ENCODE measurements around the gene SPIRE2.
A peak's percentile ranks its signal among the peaks of the same experiment; 100 is the strongest.
"Not testable (repeated sequence)": the region's sequence is repeated elsewhere in the genome, so short reads cannot be mapped to it uniquely, and the experiment has no call there.

Gene SPIRE2

DNA sequence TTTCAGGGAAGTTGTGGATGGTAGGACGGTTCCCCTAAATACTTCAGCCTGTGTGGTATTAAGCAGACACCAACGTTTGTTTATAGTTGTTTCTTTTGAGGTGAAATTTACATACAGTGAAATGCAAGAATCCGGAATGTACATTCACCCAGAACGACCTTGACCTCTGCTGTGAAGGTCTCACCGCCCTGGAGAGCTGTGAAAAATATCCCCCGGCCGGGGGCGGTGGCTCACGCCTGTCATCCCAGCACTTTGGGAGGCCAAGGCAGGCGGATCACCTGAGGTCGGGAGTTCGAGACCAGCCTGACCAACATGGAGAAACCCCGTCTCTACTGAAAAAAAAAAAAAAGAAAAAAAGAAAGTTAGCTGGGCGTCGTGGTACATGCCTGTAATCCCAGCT, 8.2 kb downstream of the SPIRE2 start:
- DNase-seq (ENCODE audit: low read depth in 1 of 2, low spot score in 1 of 2): not testable (repeated sequence)

- no peak for DNase-seq (ENCODE audit: low read depth in 1 of 2, low spot score in 1 of 2)
These were observed 8.8 kb downstream of the SPIRE2 start for GRCh38 chr16:89837014-89837546.

DNA sequence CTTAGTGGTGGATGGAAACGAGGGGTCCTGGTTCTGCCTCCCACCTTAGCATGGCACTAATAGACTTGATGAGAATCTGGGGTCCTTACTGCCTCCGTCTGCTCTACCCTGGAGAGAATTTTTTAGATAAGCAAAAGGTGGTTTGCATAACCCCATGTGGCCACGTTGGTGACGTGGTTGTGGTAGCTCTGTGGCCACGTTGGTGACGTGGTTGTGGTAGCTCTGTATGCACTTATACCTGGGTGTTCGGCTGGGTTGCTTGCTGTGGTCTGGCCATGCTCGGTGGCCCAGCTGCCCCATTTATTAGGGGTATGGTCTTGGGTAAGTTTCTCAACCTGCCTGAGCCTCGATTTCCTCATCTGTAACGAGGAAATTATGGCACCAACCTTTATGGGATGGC, 13.0 kb downstream of the SPIRE2 start:
- no peak for DNase-seq (ENCODE audit: low read depth in 1 of 2, low spot score in 1 of 2)

DNA sequence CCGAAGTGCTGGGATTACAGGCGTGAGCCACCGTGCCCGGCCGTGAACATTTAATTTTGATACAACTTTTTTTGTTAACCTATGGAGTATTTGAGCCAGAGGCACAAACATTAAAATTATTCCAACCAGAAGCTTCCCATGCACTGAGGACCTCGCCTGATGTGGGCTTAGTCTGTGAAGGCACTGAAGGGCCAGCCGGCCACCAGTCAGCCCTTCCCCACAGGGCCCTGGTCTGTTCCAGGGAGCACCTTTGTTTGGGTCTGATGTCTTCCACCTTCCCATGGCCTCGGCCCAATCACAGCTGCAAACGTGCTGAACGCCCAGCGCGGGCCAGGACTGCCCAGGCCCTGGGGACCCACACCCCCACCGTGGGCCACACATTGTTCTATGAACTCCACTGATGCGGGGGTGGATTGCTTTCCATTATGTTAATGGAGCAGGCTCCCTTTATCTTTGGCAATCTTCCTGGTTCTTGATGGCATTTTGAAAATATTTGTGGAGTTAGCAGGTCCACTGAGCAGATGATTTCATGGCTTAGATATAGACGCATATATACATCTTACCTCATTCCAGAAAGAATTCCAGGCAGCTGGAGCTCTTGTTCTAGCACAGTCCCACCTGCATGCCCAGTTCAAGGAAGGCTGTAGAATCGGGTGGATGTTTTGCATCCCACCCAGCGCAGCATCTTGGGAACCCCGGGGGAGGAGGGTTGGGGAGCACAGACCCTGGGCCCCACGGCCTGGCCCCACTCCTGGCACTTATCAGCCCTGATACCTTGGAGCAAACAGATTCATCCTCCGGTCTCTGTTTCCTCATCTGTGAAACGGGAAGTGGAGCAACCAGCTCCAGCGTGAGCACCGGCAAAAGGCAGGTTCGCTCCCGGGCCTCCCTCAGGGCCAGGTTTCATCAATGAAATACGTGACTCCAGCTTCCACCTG, 14.5 kb downstream of the SPIRE2 start:
- no peak for DNase-seq (ENCODE audit: low read depth in 1 of 2, low spot score in 1 of 2)

DNA sequence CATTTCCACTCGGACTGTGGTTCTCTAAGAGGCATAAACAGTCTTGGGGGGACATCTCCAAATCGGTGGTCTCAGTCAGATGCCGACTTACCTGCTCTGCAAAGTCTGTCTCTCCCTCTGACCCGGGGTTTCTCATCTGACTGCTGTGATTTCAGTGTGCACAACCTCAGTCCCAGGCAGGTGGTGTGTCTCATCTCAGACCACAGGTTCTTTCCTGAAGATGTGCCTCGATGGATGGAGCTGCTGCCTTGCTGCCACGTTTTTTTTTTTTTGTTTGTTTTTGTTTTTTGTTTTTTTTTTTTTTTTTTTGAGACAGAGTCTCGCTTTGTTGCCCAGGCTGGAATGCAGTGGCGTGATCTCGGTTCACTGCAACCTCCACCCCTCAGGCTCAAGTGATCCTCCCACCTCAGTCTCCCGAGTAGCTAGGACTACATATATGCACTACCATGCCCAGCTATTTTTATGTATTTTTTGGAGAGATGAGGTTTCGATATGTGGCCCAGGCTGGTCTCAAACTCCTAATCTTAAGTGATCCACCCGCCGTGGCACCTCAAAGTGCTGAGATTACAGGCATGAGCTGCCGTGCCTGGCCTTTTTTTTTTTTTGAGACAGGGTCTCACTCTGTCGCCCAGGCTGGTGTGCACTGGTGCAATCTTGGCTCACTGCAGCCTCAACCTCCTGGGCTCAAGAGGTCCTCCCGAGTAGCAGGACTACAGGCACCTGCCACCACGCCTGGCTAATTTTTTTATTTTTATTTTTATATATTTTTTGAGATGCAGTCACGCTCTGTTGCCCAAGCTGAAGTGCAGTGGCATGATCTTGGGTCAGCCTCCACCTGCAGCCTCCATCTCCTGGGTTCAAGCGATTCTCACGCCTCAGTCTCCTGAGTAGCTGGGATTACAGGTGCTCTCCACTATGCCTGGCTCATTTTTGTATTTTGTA, 15.4 kb downstream of the SPIRE2 start:
- DNase-seq (ENCODE audit: low read depth in 1 of 2, low spot score in 1 of 2): no peak

DNA sequence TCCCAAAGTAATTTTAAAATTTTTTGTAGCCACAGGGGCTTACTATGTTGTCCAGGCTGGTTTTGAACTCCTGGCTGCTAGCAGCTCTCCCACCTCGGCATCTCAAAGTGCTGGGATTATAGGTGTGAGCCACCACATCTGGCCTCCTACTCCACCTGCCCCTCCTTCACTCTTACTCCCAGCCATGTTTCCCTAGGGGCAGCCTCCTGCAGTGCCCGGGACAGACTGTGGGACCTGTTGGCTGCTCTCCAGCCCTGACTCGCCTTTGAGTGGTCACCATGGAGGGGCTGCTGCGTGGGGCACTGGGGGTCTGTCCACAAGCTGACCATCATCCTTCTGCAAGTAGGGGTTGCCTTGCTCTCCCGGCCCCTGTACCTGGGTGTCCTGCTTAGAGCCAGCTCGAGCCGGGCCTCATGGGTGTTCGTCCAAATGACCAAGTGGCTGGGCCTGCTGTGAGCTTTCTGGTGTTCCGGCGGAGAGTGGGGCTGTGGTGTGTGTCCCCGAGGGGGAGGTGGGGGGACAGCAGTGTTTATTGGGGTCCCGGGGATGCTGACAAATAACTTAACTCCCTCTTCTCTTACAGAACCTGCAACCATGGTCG, 16.6 kb downstream of the SPIRE2 start:
- DNase-seq (ENCODE audit: low read depth in 1 of 2, low spot score in 1 of 2): no peak

- no peak for DNase-seq (ENCODE audit: low read depth in 1 of 2, low spot score in 1 of 2)
These were observed 17.1 kb downstream of the SPIRE2 start for GRCh38 chr16:89845417-89845816.

GRCh38 chr16:89847051-89847939, 19.0 kb downstream of the SPIRE2 start:
- no peak for DNase-seq (ENCODE audit: low read depth in 1 of 2, low spot score in 1 of 2)

GRCh38 chr16:89847940-89848297, 19.6 kb downstream of the SPIRE2 start:
- DNase-seq (ENCODE audit: low read depth in 1 of 2, low spot score in 1 of 2): no peak

- no peak for DNase-seq (ENCODE audit: low read depth in 1 of 2, low spot score in 1 of 2)
These were observed 20.7 kb downstream of the SPIRE2 start for GRCh38 chr16:89848974-89849373.

DNA sequence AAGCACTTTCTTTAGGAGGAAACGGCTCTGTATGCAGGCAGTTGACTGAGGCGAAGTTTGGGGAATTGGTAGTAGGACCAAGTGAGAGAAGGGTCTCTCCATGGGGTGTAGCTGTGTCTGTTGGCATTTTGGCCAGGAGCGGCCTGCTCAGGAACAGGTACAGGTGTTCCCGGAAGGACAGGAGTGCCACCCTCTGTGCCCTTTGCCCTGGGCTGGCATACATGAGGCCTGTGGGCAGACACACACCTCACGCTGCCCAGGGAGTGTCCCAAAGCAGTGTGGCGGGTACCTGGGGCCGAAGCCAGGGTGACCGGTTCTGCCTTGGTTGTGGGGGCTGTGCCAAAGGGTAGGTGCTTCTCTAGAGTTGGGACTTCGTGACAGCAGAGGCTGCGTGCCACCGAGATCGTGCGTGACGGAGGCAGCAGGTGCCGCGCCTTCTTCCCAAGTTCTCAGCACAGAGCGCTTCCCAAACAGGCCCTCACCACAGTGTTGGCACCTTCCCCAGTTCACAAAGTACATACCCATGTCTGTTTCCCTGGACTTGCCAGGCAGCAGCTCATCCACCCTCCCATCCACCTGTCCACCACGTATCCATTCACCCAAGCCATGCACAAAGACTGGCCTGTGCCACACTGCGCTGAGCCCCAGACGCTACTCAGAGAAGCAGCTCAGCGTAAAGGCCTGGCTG, 25.2 kb downstream of the SPIRE2 start:
- DNase-seq (ENCODE audit: low read depth in 1 of 2, low spot score in 1 of 2): no peak

DNA sequence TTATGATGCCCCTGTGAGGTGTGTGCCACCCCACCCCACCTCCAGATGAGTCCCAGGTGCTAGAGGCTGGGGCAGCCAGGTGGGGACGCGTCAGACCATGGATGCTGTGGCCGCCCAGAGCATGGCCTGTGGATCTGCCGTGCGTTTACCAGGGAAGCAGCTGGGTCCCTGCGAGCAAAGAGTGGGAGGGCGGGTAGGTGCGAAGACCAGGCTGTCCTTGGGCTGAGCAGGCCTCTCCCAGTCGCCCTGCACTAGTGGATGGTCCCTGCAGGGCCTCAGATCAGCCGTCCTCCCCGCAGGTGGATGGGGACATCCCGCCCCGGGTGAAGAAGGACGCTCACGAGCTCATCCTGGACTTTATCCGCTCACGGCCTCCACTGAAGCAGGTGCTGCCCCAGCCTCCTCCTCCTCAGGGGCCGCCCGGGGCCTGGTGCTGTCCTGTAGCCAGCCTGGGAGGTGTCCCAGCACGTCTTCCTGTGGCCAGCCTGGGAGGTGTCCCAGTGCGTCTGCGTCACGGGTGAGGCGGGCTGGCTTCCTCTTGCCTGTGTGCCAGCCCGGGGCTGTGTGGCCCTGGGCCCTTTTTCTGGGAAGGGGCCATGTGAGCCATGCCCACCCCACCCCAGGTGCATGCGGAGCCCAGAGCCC, 27.1 kb downstream of the SPIRE2 start:
- DNase-seq (ENCODE audit: low read depth in 1 of 2, low spot score in 1 of 2): no peak

DNA sequence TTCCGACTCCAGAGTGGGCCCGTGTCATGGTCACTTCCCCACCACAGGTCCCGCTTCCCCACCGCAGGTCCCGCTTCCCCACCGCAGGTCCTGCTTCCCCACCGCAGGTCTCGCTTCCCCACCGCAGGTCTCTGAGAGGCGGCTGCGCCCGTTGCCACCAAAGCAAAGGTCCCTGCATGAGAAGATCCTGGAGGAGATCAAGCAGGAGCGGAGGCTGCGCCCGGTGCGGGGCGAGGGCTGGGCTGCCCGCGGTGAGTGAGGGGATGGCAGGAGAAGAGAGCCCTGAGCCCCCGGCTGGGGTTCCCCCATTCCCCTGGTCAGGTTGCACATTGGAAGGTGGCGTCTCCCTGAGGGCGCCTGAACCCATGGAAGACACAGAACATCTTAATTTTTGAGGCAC, 27.7 kb downstream of the SPIRE2 start:
- DNase-seq (ENCODE audit: low read depth in 1 of 2, low spot score in 1 of 2): no peak

DNA sequence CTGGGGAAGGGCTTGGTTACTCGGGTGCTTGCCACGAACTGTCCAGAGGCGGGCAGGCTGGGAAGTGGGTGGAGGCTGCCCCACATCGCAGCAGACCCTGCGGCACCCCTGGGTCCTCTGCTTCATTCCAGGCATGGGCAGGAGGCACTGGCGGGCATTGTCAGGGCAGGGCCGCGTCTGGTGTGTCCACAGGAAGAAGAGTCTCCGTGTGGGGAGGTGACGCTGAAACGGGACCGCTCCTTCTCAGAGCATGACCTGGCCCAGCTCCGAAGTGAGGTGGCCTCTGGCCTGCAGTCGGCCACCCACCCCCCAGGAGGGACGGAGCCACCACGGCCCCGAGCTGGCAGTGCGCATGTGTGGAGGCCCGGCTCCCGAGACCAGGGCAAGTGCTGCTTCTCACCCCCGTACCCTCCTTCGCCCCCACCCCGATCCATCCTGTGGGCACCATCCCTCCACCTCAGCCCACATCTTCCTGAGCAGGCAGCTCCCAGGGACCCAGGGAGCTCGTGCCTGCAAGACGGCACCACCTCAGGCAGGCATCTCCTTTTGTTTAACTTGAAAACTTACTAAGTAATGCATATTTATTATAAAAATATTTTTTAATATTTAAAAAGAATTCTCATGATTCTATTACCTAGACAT, 30.8 kb downstream of the SPIRE2 start:
- DNase-seq (ENCODE audit: low read depth in 1 of 2, low spot score in 1 of 2): no peak

DNA sequence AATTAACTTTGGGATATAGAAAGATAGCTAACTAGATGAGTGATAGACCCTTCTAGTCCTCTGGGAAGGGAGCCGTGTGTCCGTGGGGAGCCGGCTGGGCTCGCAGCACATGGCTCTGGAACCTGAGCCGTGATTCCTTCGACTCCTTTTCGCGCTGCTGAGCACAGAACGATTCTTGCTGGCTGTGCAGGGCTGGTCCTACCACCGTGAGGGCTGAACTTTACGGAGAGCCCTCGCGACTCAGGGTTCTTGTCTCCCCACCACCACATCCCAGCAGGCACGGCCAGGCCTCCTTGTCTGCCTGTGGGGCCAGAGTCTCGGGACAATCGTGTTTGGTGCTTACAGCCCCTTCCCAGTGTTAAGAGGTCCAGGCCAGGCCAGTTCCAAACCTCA, 31.3 kb downstream of the SPIRE2 start:
- no peak for DNase-seq (ENCODE audit: low read depth in 1 of 2, low spot score in 1 of 2)

GRCh38 chr16:89860747-89861304, 32.6 kb downstream of the SPIRE2 start:
- DNase-seq (ENCODE audit: low read depth in 1 of 2, low spot score in 1 of 2): peak; percentile 54 to 60

- no peak for DNase-seq (ENCODE audit: low read depth in 1 of 2, low spot score in 1 of 2)
These were observed 33.4 kb downstream of the SPIRE2 start for GRCh38 chr16:89861648-89862047.

DNA sequence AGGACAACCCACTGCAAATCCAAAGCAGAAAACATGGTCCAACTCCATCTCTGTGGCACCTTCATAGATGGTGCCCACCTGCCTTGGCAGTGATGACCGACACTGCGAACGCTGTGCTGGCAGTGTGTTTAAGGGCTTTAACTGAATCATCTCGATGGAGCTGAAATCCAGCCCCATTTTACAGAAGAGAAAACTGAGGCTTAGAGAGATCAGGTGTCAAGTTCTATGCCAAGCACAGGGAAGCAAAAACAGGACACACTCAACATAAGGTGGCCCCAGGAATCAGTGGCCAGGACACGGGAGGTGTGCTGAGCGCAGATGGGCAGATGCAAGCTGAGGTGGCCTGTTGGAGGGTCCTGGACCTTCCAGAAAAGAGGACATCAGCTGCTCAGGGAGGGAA, 34.5 kb downstream of the SPIRE2 start:
- no peak for DNase-seq (ENCODE audit: low read depth in 1 of 2, low spot score in 1 of 2)

Measured in activated CD4-positive, alpha-beta T cell treated with anti-CD3 and anti-CD28 coated beads, Interleukin-2, amount 50 U/mL, for 24 hours (primary cell).